HL-60 (cell line): ENCODE results near the gene PCSK5.

Experiments
- CTCF ChIP-seq: IDR thresholded peaks from one replicate; pipeline ENCODE4 v1.5.1; 2011; ENCODE audit warnings: low read length, control low read depth, inconsistent platforms; ENCODE audit not compliant: insufficient read depth
- GABPA ChIP-seq: IDR thresholded peaks from 2 replicates; pipeline ENCODE4 v1.6.1; 2012; ENCODE audit warnings: low read depth
- POLR2AphosphoS5 ChIP-seq: IDR thresholded peaks from 2 replicates; pipeline ENCODE4 v1.6.1; 2012; ENCODE audit warnings: low read depth
- REST ChIP-seq: IDR thresholded peaks from 2 replicates; pipeline ENCODE4 v1.6.1; 2012; ENCODE audit warnings: low read depth; ENCODE audit not compliant: insufficient replicate concordance

GRCh38 chr9:76159293-76159926 is 268.9 kb downstream of the PCSK5 start:
- TF ChIP-seq CTCF (no peak), POLR2AphosphoS5 (no peak), GABPA (no peak), REST (no peak)
